ENCODE measurements around the gene HSDL1. TPM values are rescaled to one million over a fixed set of nuclear protein-coding genes. Genes with fewer than 3 reads are reported as not detected.

The HSDL1 gene
- total RNA-seq, 2 experiments from 2014 or later: 10.4 to 17.2 TPM

DNA sequence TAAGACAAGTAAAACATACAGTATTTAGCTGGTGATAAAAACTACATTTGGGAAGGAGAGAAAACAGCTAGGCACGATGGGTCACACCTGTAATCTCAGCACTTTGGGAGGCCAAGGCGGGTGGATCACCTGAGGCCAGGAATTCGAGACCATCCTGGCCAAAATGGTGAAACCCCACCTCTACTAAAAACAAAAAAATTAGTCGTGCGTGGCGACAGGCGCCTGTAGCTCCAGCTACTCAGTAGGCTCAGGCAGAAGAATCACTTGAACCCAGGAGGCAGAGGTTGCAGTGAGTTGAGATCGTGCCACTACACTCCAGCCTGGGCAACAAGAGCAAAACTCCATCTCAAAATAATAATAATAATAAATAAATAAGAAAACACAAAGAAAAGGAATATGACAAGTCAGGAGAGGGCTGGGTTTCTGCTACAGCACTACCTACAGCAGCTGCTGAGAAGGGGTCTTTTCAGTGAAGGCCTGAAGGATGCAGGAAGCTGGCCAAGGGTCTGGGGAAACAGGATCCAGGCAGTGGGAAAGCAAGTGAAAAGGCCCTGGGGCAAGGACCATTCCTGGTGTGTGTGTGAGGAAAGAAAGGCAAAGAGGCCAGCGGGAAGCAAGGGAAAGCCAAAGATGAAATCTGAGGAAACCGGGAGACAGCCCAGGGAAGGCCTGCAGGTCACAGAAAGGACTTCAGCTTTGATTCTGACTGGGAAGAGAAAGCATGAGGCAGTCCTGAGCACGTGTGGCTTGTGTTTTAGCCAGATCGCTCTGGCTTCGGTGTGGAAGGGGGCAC, 38.8 kb downstream of the HSDL1 start:
- Mint-ChIP-seq H3K27ac (no peak overlapping the region), H3K36me3 (peaks cover 8% of the 10 kb centered on the region), H3K4me1 (peaks cover 12% of the 10 kb centered on the region), H3K9me3 (ENCODE audit: low read depth) (no peaks in the 10 kb centered on the region), H3K4me3 (no peak overlapping the region), H3K27me3 (no peaks in the 10 kb centered on the region)
- DNase-seq: no peak
- CTCF ChIA-PET: interaction anchor here (0.9 to 1.7 kb wide), 4 partner anchors 9 to 81 kb away, joined by 3 to 4 read pairs (median 4); partner anchors contain the start of gene TAF1C
- no peak for ATAC-seq

DNA sequence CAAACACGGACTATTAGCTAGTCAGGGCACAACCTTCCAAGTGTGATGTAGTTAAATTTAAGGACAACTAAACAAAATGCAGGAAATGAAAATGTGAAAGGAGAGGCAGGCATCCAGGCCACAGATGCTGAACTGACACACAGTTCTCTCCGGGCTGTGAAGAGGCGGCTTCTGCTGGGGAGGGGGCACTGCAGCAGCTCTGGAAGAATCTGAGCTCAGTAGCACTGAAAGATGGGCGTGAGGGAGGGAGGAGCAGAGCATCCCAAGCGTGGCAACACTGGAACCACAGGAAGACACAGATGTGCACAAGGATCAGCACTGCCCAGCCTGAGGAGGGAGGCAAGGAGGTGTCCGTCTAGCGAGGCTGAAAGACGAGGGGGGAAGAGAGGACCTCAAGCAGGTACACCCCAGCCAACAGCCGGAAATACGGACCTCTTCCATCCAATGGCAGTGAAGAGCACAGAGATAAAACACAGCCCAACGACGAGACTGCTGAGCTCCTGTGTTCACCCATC, 39.6 kb downstream of the HSDL1 start:
- H3K9me3 Mint-ChIP-seq (ENCODE audit: low read depth): no peaks in the 10 kb centered on the region
- H3K36me3 Mint-ChIP-seq: peaks cover 9% of the 10 kb centered on the region
- no peak overlapping the region for H3K4me3 Mint-ChIP-seq
- H3K27ac Mint-ChIP-seq: no peak overlapping the region
- peaks cover 6% of the 10 kb centered on the region for H3K4me1 Mint-ChIP-seq
- DNase-seq (no peak), ATAC-seq (no peak)
- H3K27me3 Mint-ChIP-seq: no peaks in the 10 kb centered on the region
- CTCF ChIA-PET: interaction anchor here (0.8 to 1.2 kb wide), 4 partner anchors 10 to 82 kb away, joined by 3 to 4 read pairs (median 4); partner anchors contain the start of genes MBTPS1 and TAF1C

DNA sequence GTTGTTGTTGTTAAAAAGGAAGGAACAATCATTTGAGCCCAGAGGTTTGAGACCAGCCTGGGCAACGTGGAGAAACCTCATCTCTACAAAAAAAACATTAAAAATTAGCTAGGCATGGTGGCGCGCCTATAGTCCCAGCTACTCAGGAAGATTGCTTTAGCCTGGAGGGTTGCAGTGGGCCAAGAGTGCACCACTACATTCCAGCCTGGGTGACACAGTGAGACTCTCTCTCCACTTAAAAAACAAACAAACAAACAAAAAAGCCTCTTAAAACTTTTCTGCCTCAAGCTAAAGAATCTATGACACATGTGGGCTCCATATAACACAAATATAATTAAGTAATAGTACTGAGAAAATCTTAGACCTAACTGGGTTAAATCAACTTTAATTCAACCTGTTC, 40.7 kb downstream of the HSDL1 start:
- no peak overlapping the region for H3K27ac Mint-ChIP-seq
- no peak for DNase-seq
- no peak for ATAC-seq
- CTCF ChIA-PET: interaction anchor here (1.6 to 1.9 kb wide), 2 partner anchors 16 to 20 kb away, joined by 4 to 7 read pairs; no protein-coding TSS in a partner anchor
- H3K9me3 Mint-ChIP-seq (ENCODE audit: low read depth): no peaks in the 10 kb centered on the region
- H3K27me3 Mint-ChIP-seq: no peaks in the 10 kb centered on the region
- peaks cover 11% of the 10 kb centered on the region for H3K36me3 Mint-ChIP-seq
- peaks cover 16% of the 10 kb centered on the region for H3K4me1 Mint-ChIP-seq
- H3K4me3 Mint-ChIP-seq: no peak overlapping the region

DNA sequence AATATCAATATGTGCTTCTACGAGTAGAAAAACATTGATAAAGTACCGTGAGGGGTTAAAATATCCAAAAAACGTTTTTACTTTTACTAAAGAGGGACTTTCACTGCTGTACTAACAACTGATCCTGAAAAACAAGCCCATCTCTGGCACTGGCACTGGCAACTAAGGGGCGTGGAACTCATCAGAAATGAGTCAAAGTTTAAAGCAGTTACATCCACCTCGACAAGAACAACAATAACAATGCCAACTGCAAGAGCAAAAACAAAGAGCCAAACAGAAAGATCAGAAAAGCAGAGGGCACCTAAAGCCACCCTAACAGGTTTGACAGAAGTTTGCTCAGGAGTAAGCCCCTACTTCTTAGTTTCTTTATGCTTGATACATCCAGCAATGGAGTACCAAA, 41.3 kb downstream of the HSDL1 start:
- CTCF ChIA-PET: interaction anchor here (1.3 to 1.9 kb wide), 4 partner anchors 15 to 83 kb away, joined by 3 to 7 read pairs (median 5); partner anchors contain the start of genes DNAAF1, HSDL1 and TAF1C
- DNase-seq (no peak), ATAC-seq (no peak)
- no peak overlapping the region for H3K4me3 Mint-ChIP-seq
- peaks cover 13% of the 10 kb centered on the region for H3K36me3 Mint-ChIP-seq
- no peaks in the 10 kb centered on the region for H3K27me3 Mint-ChIP-seq
- no peak overlapping the region for H3K27ac Mint-ChIP-seq
- no peaks in the 10 kb centered on the region for H3K9me3 Mint-ChIP-seq (ENCODE audit: low read depth)
- peaks cover 21% of the 10 kb centered on the region for H3K4me1 Mint-ChIP-seq

DNA sequence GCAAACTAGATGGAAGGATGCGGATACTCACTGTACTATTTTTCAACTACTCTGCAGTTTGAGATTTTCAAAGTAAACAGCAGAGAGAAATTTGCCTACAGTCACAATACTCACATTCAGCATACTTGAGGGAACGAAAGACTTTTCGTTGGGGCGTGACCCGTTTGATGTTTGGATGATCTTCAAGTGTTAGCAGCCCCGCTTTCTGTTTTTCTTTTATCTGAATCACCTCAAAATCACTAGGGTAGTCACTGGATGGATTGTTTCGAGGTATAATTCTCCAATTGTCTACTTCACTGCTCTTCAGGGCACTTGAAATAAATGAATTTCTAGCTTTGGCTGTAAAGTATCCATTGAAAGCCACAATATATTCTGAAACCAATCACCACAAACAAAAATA, 46.0 kb downstream of the HSDL1 start:
- H3K27me3 Mint-ChIP-seq: no peaks in the 10 kb centered on the region
- no peak overlapping the region for H3K4me3 Mint-ChIP-seq
- H3K27ac Mint-ChIP-seq: no peak overlapping the region
- peaks cover 33% of the 10 kb centered on the region for H3K36me3 Mint-ChIP-seq
- H3K4me1 Mint-ChIP-seq: peaks cover 23% of the 10 kb centered on the region
- no peaks in the 10 kb centered on the region for H3K9me3 Mint-ChIP-seq (ENCODE audit: low read depth)
- CTCF ChIA-PET: interaction anchor here (0.6 to 1.8 kb wide), 3 partner anchors 14 to 88 kb away, joined by 4 to 7 read pairs (median 7); partner anchors contain the start of gene TAF1C
- no peak for ATAC-seq
- DNase-seq: no peak

DNA sequence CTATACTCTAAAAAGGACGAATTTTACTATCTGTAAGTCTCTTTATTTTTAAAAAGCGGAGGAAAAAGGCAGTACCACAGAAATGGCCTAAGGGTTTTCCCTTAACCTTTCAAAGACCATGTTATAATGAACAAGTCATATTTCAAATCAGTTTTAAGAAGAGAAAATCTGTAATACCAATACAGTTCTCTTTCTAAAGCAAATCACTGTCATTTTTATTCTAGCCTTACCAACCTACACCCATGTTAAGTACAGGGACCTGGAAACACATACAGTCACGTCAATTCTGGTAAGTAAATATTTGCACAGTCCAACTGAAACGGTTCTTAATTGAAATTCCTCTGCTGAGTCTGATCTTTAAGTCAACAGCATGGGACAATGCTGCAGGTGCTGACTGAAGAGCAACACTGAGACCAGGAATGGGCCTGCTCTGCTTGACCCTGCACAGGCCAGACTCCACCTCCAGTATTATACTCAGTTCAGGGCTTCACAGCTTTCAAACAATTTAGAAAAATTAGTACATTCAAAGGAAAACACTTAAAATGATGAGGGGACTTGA, 48.5 kb downstream of the HSDL1 start:
- Mint-ChIP-seq H3K27me3 (no peaks in the 10 kb centered on the region), H3K9me3 (ENCODE audit: low read depth) (no peaks in the 10 kb centered on the region), H3K36me3 (peaks cover 41% of the 10 kb centered on the region), H3K4me3 (no peak overlapping the region), H3K27ac (no peak overlapping the region), H3K4me1 (peaks cover 18% of the 10 kb centered on the region)
- CTCF ChIA-PET: interaction anchor here (1.0 to 1.5 kb wide), 3 partner anchors 8 to 11 kb away, joined by 3 to 6 read pairs (median 3); no protein-coding TSS in a partner anchor
- ATAC-seq (no peak), DNase-seq (no peak)

DNA sequence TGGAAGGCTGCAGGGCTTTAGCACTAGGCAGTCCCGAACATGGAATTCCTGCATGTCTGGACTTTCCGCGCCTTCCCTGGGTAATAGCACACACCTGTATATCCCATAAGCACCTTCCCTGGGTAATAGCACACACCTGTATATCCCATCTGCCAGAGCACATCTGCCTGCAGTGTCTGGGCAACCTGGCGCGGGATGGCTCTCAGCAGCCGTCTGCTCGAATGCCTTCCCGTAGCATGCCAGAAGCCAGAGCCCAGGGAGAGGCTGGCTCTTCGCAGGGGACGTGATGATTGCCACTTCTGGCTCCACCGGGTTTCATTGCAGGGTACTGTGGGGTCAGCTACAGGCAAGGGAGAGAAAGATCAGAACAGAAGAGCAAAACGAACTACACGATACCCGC, 49.5 kb downstream of the HSDL1 start:
- Mint-ChIP-seq H3K36me3 (peaks cover 43% of the 10 kb centered on the region), H3K9me3 (ENCODE audit: low read depth) (no peaks in the 10 kb centered on the region), H3K27ac (no peak overlapping the region), H3K4me3 (no peak overlapping the region), H3K4me1 (peaks cover 17% of the 10 kb centered on the region), H3K27me3 (no peaks in the 10 kb centered on the region)
- CTCF ChIA-PET: interaction anchor here (1.9 kb wide), 1 partner anchor 11 kb away, joined by 4 read pairs; no protein-coding TSS in a partner anchor
- no peak for DNase-seq
- ATAC-seq: no peak

DNA sequence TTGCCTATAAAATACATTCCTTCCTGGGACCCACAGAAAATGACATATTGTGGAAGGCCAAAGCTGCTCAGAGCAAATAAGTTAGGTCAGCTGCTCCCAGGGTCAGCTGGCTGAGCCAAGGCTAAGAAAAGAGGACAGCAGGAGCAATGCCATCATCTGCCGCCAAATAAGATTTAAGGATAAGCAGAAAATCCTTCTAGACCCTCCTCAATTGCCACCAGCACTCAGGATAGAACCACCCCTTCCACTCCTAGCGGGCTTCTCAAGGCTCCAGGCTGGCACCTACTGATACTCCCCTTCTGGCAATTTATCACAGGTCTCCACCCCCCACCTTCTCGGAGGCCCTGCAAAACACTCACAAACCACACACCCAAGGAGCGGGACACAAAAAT, 51.1 kb downstream of the HSDL1 start:
- CTCF ChIA-PET: interaction anchor here (1.9 kb wide), 1 partner anchor 9 kb away, joined by 4 read pairs; no protein-coding TSS in a partner anchor
- H3K4me3 Mint-ChIP-seq: no peak overlapping the region
- peaks cover 13% of the 10 kb centered on the region for H3K4me1 Mint-ChIP-seq
- H3K9me3 Mint-ChIP-seq (ENCODE audit: low read depth): no peaks in the 10 kb centered on the region
- H3K27me3 Mint-ChIP-seq: no peaks in the 10 kb centered on the region
- DNase-seq (no peak), ATAC-seq (no peak)
- peaks cover 45% of the 10 kb centered on the region for H3K36me3 Mint-ChIP-seq
- no peak overlapping the region for H3K27ac Mint-ChIP-seq

DNA sequence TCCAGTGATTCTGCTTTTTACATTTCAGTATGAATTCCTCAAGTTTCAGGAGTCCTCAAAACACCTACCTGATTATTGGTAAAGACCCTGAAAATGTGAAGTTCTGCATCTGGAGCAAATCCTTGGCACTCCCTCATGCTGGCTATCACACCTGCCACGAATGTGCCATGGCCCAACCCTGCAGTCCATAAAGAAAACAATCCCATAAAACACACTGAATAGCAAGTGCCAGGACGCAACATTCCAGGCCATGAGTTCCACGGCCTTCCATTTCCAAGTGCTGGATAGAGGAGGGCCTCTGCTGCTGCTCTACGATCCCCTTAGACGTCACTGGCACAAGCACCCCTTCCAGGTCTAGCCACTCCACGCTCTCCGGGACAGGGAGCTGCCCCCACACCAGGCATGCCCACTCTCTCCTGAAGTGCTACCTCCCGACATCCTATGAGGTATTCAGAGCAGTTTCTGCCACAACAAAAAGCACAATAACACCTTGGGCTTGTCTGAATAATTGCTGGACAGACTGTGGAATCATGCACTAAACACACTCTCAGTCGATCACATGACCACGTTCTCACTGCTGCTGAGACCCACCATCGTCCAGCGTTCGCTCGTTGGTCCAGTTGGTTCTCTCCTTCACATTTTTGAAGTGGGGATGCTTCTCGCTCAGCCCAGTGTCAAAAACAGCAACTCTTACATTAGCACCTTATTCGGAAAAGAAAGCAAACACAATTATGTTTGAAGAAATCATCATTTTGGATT, 51.7 kb downstream of the HSDL1 start:
- peaks cover 44% of the 10 kb centered on the region for H3K36me3 Mint-ChIP-seq
- no peak for DNase-seq
- no peak overlapping the region for H3K4me3 Mint-ChIP-seq

DNA sequence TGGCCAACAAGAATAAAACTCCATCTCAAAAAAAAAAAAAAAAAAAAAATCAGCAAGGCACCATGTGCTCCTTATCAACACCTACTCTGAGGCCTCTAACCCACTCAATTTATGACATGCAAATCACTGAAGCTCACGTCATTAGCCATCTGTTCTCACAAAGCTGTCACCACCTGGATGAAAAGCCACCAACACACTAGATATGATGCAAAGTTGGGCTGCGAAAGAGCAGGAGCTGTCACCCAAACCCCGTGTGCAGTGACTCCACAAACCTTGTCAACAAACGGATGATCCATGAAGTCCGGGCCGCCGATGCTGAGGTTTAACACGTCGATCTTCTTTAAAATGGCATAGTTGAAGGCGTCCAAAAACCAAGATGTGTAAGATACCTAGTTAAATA, 53.5 kb downstream of the HSDL1 start:
- CTCF ChIA-PET: interaction anchor here (0.9 to 1.6 kb wide), 2 partner anchors 9 to 95 kb away, joined by 3 to 6 read pairs; partner anchors contain the start of gene TAF1C
- Mint-ChIP-seq H3K9me3 (ENCODE audit: low read depth) (no peaks in the 10 kb centered on the region), H3K36me3 (peaks cover 48% of the 10 kb centered on the region), H3K4me3 (no peak overlapping the region), H3K27ac (no peak overlapping the region), H3K27me3 (no peaks in the 10 kb centered on the region), H3K4me1 (peaks cover 34% of the 10 kb centered on the region)
- DNase-seq (no peak), ATAC-seq (no peak)

More for the DNA sequence above, 51.7 kb downstream of the HSDL1 start:
- Mint-ChIP-seq H3K27ac (no peak overlapping the region), H3K27me3 (no peaks in the 10 kb centered on the region), H3K4me1 (peaks cover 15% of the 10 kb centered on the region), H3K9me3 (ENCODE audit: low read depth) (no peaks in the 10 kb centered on the region)
- no peak for ATAC-seq
- CTCF ChIA-PET: interaction anchor here (1.6 to 1.9 kb wide), 2 partner anchors 9 to 94 kb away, joined by 4 to 6 read pairs; partner anchors contain the start of gene TAF1C

DNA sequence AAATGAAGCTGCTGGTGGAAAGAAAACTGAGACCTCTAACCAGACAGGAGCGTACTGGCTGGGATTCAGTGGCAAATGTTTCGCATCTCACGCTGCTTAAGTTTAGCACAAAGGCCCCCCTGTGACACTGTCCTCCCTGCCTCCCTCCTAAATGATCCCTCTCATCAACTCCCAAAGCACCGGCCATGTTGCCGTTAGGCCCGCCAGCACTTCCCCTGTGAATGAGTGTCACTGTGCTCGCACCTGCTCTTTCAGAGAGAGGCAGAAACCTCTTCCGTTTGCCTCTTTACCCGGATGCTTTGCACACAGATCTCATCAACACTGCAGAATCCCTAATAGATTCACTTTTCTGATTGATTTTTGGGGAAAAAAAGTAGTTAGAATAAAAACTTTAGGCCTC, 54.8 kb downstream of the HSDL1 start:
- DNase-seq: no peak
- no peaks in the 10 kb centered on the region for H3K27me3 Mint-ChIP-seq
- H3K4me3 Mint-ChIP-seq: no peak overlapping the region
- no peaks in the 10 kb centered on the region for H3K9me3 Mint-ChIP-seq (ENCODE audit: low read depth)
- H3K27ac Mint-ChIP-seq: no peak overlapping the region
- no peak for ATAC-seq
- peaks cover 50% of the 10 kb centered on the region for H3K36me3 Mint-ChIP-seq
- CTCF ChIA-PET: interaction anchor here (1.5 to 9.3 kb wide), 4 partner anchors 11 to 96 kb away, joined by 4 to 143 read pairs (median 8); partner anchors contain the start of genes MBTPS1 and TAF1C
- peaks cover 43% of the 10 kb centered on the region for H3K4me1 Mint-ChIP-seq

DNA sequence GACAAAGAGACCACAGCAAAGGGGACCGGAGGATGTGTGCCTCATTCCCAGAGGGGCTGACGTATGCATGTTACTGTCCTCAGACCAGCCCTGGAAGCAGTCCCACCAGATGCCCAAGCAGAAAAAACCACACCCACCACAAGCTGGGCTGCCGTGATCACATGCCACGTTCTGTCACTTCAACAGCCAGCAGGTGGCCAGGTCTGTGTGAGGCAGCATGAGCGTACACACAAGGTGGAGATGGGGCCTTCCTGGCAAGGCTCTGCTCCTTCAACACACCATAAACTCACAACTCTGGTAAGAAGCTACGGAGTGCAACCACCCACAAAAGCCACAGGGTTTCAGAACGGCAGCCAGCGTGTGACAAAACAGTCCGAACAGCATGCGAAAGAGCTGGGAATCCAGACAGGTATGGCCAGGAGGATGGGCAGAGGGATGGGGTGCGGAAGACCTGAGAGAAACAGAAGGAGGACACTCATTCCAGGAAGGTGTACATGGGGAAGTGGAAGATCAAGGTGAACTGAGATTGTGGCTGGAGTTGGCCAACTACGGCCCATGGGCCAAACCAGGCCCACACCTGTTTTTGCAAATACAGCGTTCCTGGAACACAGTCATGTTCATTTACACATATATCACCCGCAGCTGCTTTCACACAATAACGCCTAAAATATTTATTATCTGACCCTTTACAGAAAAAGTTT, 56.1 kb downstream of the HSDL1 start:
- peak; percentile 80 for DNase-seq
- H3K9me3 Mint-ChIP-seq (ENCODE audit: low read depth): no peaks in the 10 kb centered on the region
- no peak overlapping the region for H3K4me3 Mint-ChIP-seq
- H3K27me3 Mint-ChIP-seq: no peaks in the 10 kb centered on the region
- peaks cover 49% of the 10 kb centered on the region for H3K4me1 Mint-ChIP-seq
- ATAC-seq: peak; percentile 76
- peak overlapping the region; percentile 16 for H3K27ac Mint-ChIP-seq
- peaks cover 45% of the 10 kb centered on the region for H3K36me3 Mint-ChIP-seq
- CTCF ChIA-PET: interaction anchor here (0.7 to 9.3 kb wide), 9 partner anchors 8 to 97 kb away, joined by 3 to 143 read pairs (median 4); partner anchors contain the start of genes DNAAF1, HSDL1, MBTPS1 and TAF1C

All from activated CD8-positive, alpha-beta memory T cell treated with anti-CD3 and anti-CD28 coated beads, Interleukin-2, amount 10 ng/mL, durations not matched to agents 7 days and 5 days (primary cell).